PFSK-1 (cell line): Measurements from ENCODE around the gene BBS7.

ENCODE experiments used
- FOXP2 ChIP-seq: optimal IDR thresholded peaks from 2 replicates; pipeline ENCODE3; 2011; ENCODE audit warnings: borderline replicate concordance, control low read depth, inconsistent platforms; ENCODE audit not compliant: insufficient read depth; ENCODE audit errors: extremely low read length, extremely low read depth
- POLR2AphosphoS5 ChIP-seq: IDR thresholded peaks from 2 replicates; pipeline ENCODE4 v1.6.1; 2012; ENCODE audit warnings: low read depth, mild to moderate bottlenecking, control low read depth, low read length, moderate library complexity
- SIN3A ChIP-seq: IDR thresholded peaks from 2 replicates; pipeline ENCODE4 v1.6.1; 2012; ENCODE audit warnings: mild to moderate bottlenecking, low read length, moderate library complexity, borderline replicate concordance; ENCODE audit not compliant: insufficient read depth
- TAF1 ChIP-seq: IDR thresholded peaks from 2 replicates; pipeline ENCODE4 v1.6.1; 2012; ENCODE audit warnings: low read length, control low read depth, borderline replicate concordance; ENCODE audit not compliant: insufficient read depth
- TF ChIP-seq, protein P1 (sequence below), 2 experiments: IDR thresholded peaks; 2 replicates each; pipeline versions ENCODE4 v1.6.1 to v1.8.0; 2011 to 2012; ENCODE audit warnings: low read depth in 2 of 2, low read length in 2 of 2, control low read depth in 1 of 2, inconsistent platforms in 1 of 2, mild to moderate bottlenecking in 1 of 2, moderate library complexity in 1 of 2; ENCODE audit not compliant: insufficient read depth in 1 of 2

BBS7 gene

DNA sequence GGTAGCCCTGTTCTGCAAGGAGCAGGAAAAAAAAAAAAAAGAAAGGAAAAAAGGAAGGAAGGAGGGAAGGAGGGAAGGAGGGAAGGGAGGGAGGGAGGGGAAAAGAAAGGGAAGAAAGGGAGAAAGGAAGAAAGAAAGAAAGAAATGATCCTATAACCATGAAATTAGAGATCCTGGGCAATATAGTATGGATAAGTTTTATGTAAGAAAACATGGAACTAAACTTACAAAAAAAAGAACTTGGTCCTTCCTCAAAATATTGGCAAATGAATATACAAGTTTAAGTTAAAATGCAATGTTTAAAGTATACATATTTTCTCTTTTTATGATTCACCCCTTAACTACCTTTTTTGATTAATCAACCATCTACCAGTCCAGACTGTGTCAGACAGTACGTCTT lies 18.9 kb downstream of the BBS7 start:
- no peak for TF ChIP-seq SIN3A
- TF ChIP-seq, protein P1, sequence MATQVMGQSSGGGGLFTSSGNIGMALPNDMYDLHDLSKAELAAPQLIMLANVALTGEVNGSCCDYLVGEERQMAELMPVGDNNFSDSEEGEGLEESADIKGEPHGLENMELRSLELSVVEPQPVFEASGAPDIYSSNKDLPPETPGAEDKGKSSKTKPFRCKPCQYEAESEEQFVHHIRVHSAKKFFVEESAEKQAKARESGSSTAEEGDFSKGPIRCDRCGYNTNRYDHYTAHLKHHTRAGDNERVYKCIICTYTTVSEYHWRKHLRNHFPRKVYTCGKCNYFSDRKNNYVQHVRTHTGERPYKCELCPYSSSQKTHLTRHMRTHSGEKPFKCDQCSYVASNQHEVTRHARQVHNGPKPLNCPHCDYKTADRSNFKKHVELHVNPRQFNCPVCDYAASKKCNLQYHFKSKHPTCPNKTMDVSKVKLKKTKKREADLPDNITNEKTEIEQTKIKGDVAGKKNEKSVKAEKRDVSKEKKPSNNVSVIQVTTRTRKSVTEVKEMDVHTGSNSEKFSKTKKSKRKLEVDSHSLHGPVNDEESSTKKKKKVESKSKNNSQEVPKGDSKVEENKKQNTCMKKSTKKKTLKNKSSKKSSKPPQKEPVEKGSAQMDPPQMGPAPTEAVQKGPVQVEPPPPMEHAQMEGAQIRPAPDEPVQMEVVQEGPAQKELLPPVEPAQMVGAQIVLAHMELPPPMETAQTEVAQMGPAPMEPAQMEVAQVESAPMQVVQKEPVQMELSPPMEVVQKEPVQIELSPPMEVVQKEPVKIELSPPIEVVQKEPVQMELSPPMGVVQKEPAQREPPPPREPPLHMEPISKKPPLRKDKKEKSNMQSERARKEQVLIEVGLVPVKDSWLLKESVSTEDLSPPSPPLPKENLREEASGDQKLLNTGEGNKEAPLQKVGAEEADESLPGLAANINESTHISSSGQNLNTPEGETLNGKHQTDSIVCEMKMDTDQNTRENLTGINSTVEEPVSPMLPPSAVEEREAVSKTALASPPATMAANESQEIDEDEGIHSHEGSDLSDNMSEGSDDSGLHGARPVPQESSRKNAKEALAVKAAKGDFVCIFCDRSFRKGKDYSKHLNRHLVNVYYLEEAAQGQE (IDR thresholded peaks at IDR 0.05; ENCODE audit: insufficient read depth in 1 of 2, low read depth in 2 of 2, low read length in 2 of 2): no peak
- TF ChIP-seq FOXP2: no peak
- TF ChIP-seq TAF1: no peak
- TF ChIP-seq POLR2AphosphoS5: no peak

GRCh38 chr4:121846662-121847061 lies 23.6 kb downstream of the BBS7 start:
- TF ChIP-seq SIN3A: no peak

DNA sequence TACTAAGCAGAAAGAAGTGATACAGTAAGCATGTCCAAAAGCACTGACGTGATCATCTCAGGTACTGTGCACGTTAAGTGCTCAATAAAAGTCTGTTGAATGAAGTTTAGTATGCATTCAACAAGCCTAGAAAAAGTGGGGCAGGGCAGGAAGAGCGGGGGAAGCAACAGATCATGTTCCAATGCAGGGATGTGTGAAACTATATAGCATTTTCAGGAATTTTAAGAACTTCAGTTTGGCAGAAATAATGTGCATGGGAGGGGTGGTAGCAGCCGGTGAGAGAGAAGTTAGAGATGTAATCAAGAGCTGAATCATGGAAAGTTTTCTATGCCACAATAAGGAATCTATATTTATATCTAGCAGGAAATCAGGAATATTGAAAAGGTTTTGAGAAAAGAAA lies 27.4 kb downstream of the BBS7 start:
- TF ChIP-seq, protein P1 (IDR thresholded peaks at IDR 0.05; ENCODE audit: insufficient read depth in 1 of 2, low read depth in 2 of 2, low read length in 2 of 2): no peak
- TF ChIP-seq POLR2AphosphoS5 (no peak), FOXP2 (no peak), TAF1 (no peak), SIN3A (no peak)

GRCh38 chr4:121838136-121838535 lies 32.1 kb downstream of the BBS7 start:
- TF ChIP-seq FOXP2 (no peak), TAF1 (no peak), POLR2AphosphoS5 (no peak), SIN3A (no peak)
- TF ChIP-seq, protein P1 (IDR thresholded peaks at IDR 0.05; ENCODE audit: insufficient read depth in 1 of 2, low read depth in 2 of 2, low read length in 2 of 2): no peak

DNA sequence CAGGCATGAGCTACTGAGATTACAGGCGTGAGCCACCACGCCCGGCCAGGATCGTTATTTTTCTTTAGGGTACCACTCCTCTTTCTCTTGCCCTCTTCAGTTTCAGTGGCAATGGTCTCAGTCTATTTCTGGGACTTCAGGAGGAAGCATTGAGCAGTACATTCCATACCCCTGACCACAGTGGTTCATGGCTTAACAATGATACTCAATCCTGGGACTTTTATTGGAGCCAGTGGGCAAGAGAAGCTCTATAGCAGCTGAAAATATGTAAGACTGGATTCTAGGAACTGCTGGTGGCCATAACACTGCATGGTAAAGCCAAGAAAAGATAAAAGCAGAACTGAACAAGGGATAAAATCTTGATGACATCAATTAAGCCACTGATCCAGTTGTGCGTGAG lies 40.8 kb downstream of the BBS7 start:
- TF ChIP-seq FOXP2 (no peak), POLR2AphosphoS5 (no peak), SIN3A (no peak), TAF1 (no peak)
- TF ChIP-seq, protein P1 (IDR thresholded peaks at IDR 0.05; ENCODE audit: insufficient read depth in 1 of 2, low read depth in 2 of 2, low read length in 2 of 2): no peak

- TF ChIP-seq TAF1 (no peak), FOXP2 (no peak), SIN3A (no peak), POLR2AphosphoS5 (no peak)
- TF ChIP-seq, protein P1 (IDR thresholded peaks at IDR 0.05; ENCODE audit: insufficient read depth in 1 of 2, low read depth in 2 of 2, low read length in 2 of 2): no peak
Observed at GRCh38 chr4:121827853-121828252, 42.4 kb downstream of the BBS7 start.
